C4-2B (cell line): ENCODE measurements around the gene PLXNA2.
A peak's percentile ranks its signal among the peaks of the same experiment; 100 is the strongest.

Experiments
- CTCF ChIP-seq: fragments of 450-650 bp; conservative IDR thresholded peaks from 2 replicates; pipeline ENCODE4 v1.5.1; 2017; ENCODE audit warnings: mild to moderate bottlenecking
- ZFX ChIP-seq: fragments of 450-650 bp; IDR thresholded peaks from 2 replicates; pipeline ENCODE4 v1.6.1; 2017

- TF ChIP-seq CTCF (peak; percentile 65), ZFX (no peak)
These were observed 262.2 kb downstream of the PLXNA2 start for GRCh38 chr1:207981976-207982375.
